ENCODE data around the gene SUGCT.

Gene SUGCT

GRCh38 chr7:40876601-40877000 is 741.8 kb downstream of the SUGCT start:
- TF ChIP-seq NFIC (IDR thresholded peaks at IDR 0.05) (peak; percentile 85), EP300 (IDR thresholded peaks at IDR 0.05; ENCODE audit: borderline replicate concordance) (peak; percentile 55; the same call in 1 of the 2 replicates), ZBTB7A (IDR thresholded peaks at IDR 0.05; ENCODE audit: low read depth) (no peak)

GRCh38 chr7:40879941-40880543 is 745.2 kb downstream of the SUGCT start:
- TF ChIP-seq USF1 (IDR thresholded peaks at IDR 0.05) (no peak), ZBTB7A (IDR thresholded peaks at IDR 0.05; ENCODE audit: low read depth) (no peak), CEBPB (IDR thresholded peaks at IDR 0.05) (no peak), TAF1 (IDR thresholded peaks at IDR 0.05; ENCODE audit: low read depth) (no peak), CREB1 (IDR thresholded peaks at IDR 0.05; ENCODE audit: low read depth) (no peak), REST (IDR thresholded peaks at IDR 0.05; ENCODE audit: low read depth) (no peak), RAD21 (IDR thresholded peaks at IDR 0.05; ENCODE audit: low read depth) (no peak), TCF12 (IDR thresholded peaks at IDR 0.05; ENCODE audit: low read depth) (no peak), TEAD4 (IDR thresholded peaks at IDR 0.05) (no peak), MAX (IDR thresholded peaks at IDR 0.05) (no peak), EP300 (IDR thresholded peaks at IDR 0.05; ENCODE audit: borderline replicate concordance) (no peak), EGR1 (IDR thresholded peaks at IDR 0.05) (no peak), NFIC (IDR thresholded peaks at IDR 0.05) (no peak), YY1 (IDR thresholded peaks at IDR 0.05; ENCODE audit: low read depth) (no peak), FOXM1 (IDR thresholded peaks at IDR 0.05; ENCODE audit: borderline replicate concordance, low read depth) (no peak)

- TF ChIP-seq RAD21 (IDR thresholded peaks at IDR 0.05; ENCODE audit: low read depth) (no peak), ZBTB7A (IDR thresholded peaks at IDR 0.05; ENCODE audit: low read depth) (no peak), USF1 (IDR thresholded peaks at IDR 0.05) (no peak)
Observed at GRCh38 chr7:40880581-40880980, 745.8 kb downstream of the SUGCT start.

GRCh38 chr7:40881405-40881926 is 746.7 kb downstream of the SUGCT start:
- no peak for TF ChIP-seq NFIC (IDR thresholded peaks at IDR 0.05)
- TF ChIP-seq YY1 (IDR thresholded peaks at IDR 0.05; ENCODE audit: low read depth) = no peak
- TF ChIP-seq REST (IDR thresholded peaks at IDR 0.05; ENCODE audit: low read depth) = no peak

- TF ChIP-seq EGR1 (IDR thresholded peaks at IDR 0.05) (no peak), YY1 (IDR thresholded peaks at IDR 0.05; ENCODE audit: low read depth) (no peak), REST (IDR thresholded peaks at IDR 0.05; ENCODE audit: low read depth) (no peak), FOXM1 (IDR thresholded peaks at IDR 0.05; ENCODE audit: borderline replicate concordance, low read depth) (no peak), EP300 (IDR thresholded peaks at IDR 0.05; ENCODE audit: borderline replicate concordance) (no peak), CREB1 (IDR thresholded peaks at IDR 0.05; ENCODE audit: low read depth) (no peak), TCF12 (IDR thresholded peaks at IDR 0.05; ENCODE audit: low read depth) (no peak), NFIC (IDR thresholded peaks at IDR 0.05) (no peak), USF1 (IDR thresholded peaks at IDR 0.05) (no peak), TAF1 (IDR thresholded peaks at IDR 0.05; ENCODE audit: low read depth) (no peak)
Observed at GRCh38 chr7:40882071-40882658, 747.4 kb downstream of the SUGCT start.

Data from Ishikawa (cell line).